RPMI7951 (cell line): ENCODE measurements around the gene FZD2. TPM values are rescaled to one million over a fixed set of nuclear protein-coding genes. Genes with fewer than 3 reads are reported as not detected.
A peak's percentile ranks its signal among the peaks of the same experiment; 100 is the strongest.
"Not testable (repeated sequence)": the region's sequence is repeated elsewhere in the genome, so short reads cannot be mapped to it uniquely, and the experiment has no call there.

ENCODE experiments used
- DNase-seq: peaks from one replicate; pipeline ENCODE4 v3.0.0-alpha.2; 2012; ENCODE audit warnings: low read depth
- total RNA-seq: library from RNA; depleted of rRNA; stranded (reverse); fragments of >200 nt; shearing (Covaris generic); gene quantifications from 2 replicates; pipeline ENCODE4 v1.2.3, GENCODE V29; 2014

The FZD2 gene
- total RNA-seq, 1 experiment from 2014 or later, result 4.7 TPM

- peak; percentile 66 for DNase-seq
Measured at GRCh38 chr17:44546671-44547606, 10.3 kb upstream of the FZD2 start.

DNA sequence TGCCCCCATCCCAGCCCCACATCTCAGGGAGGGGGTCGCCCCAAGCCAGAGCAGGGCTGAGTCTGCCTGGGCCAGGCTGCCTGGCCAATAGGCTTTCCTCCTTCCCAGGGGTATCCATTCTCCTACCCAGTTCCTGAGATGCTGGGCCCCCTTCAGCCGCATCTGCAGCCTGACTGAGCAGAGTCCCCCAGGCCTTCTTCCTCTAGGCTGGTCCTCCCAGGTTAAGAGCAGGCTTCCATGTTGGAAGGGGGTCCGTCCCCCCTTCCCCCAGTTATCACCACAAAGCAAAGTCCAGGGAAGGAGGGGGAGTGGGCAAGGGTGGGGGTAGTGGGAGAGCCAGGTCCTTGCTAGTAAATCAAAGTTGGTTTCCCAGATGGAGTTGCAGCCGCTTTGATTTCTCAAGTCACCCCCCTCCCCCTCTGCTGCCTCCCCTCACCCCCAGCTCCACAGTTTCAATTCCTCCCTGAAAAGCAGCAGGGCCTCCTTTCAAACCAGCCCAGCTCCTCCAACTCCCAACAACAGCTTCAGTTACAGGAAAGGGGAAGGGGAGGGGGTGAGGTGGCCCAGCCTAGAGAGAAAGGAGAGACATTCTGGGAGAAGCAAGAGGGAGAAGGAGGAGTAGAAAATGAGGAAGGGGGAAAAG lies 9.5 kb upstream of the FZD2 start:
- DNase-seq, result no peak

DNA sequence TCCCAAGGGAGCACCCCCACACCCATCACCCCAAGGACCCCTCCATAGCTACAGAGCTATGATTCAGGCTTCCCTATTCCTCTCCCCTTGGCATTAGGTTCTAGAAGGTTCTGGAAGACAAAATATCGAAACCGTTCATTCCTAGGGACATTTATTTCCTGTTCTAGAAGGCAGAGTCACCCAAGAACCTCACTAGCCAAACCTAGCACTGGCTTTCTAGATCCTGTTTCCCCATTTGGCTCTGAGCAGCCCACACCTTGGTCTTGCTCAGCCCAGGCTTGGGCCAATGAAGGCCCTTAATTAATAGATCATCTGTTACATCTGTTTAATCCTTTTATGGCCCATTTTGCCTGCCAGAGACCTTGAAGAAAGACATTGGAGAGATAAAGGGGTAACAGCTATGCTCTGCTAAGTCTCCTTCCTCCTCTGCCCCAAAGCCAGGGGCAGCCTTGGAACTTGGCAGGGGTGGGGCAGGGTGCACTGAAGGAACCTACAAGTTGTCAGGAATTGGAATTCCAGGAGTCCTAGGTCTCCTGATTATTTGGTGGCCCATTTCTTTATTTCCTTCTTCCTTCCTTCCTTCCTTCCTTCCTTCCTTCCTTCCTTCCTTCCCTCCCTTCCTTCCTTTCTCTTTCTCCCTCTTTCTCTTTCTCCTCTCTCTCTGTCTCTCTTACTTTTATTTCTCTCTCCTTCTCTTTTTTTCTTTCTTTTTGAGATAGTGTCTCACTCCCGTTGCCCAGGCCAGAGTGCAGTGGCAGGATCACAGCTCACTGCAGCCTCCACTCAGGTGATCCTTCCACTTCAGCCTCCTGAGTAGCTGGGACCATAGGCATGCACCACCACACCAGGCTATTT lies 8.7 kb upstream of the FZD2 start:
- no peak for DNase-seq

DNA sequence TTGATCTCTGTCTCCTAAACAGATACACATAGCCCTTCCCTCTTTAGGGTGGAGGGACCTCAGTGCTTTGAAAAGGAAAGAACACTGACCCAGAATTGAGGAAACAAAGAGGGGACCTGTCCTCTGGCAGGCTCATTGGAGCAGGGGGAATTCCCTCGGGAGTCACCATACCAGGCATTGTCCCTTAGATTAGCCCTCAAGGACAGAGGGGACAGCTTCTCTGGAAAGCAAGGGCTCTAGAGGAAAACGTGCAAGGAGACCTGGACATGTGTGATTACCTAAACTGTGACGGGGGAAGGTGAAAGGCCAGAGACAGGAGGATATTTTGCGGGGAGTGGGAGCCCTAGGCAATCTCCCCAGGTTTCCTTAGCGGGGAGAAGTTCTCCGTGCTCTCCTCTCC lies 7.6 kb upstream of the FZD2 start:
- no peak for DNase-seq

DNA sequence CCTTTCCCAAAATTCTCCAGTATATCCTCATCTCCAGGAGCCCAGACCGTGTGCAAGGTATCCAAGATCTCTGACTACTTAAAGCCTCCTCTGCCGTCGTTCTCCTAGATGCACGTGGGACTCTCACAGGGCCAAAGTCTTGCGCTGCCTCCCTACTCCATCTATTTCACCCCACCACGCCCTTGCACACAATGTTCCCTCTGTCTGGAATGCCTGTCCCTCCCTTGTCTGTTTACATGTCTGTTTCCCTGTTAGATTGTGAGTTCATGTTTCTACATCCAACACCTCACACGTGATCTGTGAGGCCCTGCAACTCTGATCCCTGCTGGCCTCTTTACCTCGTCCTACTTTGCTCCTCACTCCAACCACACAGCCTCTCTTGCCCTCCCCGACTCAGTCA lies 4.9 kb upstream of the FZD2 start:
- no peak for DNase-seq

DNA sequence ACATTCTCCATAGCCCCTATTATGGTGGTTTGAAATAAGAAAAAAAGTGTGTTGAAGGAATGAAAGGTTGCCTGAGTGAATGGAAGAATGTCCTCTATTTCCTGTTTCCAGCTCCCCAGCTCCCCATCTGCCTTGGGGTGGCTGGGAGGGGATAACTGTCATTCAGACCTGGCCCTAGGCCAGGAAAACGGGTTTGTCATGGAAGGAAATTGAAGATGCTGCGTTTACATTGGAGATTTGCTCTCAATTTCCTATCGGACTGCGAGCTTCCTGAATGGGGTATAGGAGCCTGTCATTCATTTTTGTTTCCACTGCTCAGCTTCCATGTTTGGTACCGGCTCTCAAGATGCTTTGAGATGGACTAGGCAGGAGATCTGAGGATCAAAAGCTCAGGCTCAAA lies 2.2 kb upstream of the FZD2 start:
- DNase-seq, result peak; percentile 31

- DNase-seq, result peak; percentile 63
Measured at GRCh38 chr17:44556166-44556831, 985 bp upstream of the FZD2 start.

- DNase-seq, result peak; percentile 44
Measured at GRCh38 chr17:44557651-44558285, 484 bp downstream of the FZD2 start.

GRCh38 chr17:44558334-44558709 lies 1.0 kb downstream of the FZD2 start:
- DNase-seq, result no peak

DNA sequence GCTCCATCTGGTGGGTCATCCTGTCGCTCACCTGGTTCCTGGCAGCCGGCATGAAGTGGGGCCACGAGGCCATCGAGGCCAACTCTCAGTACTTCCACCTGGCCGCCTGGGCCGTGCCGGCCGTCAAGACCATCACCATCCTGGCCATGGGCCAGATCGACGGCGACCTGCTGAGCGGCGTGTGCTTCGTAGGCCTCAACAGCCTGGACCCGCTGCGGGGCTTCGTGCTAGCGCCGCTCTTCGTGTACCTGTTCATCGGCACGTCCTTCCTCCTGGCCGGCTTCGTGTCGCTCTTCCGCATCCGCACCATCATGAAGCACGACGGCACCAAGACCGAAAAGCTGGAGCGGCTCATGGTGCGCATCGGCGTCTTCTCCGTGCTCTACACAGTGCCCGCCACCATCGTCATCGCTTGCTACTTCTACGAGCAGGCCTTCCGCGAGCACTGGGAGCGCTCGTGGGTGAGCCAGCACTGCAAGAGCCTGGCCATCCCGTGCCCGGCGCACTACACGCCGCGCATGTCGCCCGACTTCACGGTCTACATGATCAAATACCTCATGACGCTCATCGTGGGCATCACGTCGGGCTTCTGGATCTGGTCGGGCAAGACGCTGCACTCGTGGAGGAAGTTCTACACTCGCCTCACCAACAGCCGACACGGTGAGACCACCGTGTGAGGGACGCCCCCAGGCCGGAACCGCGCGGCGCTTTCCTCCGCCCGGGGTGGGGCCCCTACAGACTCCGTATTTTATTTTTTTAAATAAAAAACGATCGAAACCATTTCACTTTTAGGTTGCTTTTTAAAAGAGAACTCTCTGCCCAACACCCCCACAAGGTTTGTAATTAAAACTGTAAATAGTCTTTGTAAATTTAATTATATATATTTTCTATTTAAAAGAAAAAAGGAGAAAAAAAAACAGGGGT lies 1.7 kb downstream of the FZD2 start:
- DNase-seq, result no peak

DNA sequence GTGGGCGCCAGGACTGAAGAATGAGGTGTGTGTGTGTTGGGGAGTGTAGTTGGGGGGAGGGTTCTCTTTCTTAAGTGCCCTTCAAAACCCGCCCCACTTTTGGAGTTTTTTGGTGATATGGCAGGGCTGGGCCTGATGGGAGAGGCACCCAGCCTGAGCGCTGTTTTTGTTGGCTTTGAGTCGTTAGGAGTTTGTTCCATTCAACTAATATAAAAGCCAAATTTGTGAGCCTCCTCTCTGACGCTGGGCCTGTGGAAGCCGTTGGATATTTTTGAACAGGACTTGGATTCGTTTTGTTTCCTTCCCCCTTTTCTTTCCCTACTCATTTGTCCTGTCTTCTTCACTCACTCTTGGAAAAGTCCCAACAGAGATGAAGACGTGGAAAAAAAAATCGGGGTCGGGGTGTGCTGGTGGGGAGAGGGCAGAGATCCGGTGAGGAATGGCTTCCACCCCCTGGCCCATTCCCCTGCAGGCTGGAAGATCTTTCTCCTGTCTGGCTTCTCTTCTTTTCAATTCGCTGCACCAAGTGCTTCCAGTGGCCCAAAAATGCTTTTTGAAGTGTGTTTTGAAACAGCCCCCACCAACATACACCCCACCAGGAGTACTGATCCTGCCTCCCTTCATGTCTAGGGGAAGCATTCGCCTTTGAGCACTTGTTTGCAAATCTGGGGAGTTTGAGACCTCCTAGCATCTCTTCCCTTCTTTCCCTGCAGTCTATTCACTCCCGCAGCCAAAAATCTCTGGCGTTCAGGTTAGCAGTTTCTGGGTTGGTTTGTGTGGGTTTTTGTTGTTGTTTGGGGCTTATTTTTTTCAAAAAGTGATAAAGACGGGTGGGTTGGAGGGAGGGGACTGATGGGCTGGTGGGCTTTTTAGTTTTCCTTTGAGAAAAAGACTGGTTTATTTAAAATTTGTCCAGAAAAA lies 2.6 kb downstream of the FZD2 start:
- DNase-seq, result no peak

GRCh38 chr17:44561237-44561623 lies 3.9 kb downstream of the FZD2 start:
- no peak for DNase-seq

DNA sequence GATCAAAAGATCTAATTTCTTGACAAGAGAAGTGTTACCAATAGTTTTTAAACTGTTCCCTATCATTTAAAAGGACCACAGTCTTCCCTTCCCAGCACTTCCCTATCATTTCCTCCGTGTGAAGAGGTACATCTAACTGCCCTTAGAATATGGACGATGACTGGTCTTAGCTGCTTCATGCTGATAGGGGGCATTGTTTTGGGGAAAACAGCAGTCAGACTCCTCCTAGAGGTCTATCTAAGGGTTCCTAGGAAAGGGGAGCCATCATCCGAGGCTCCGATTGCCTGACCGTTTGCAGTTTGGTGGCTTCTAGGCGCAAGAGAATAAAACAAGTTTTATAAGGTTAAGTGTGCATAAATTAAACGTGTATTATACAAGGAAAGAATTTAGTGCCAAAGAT lies 7.1 kb downstream of the FZD2 start:
- no peak for DNase-seq

DNA sequence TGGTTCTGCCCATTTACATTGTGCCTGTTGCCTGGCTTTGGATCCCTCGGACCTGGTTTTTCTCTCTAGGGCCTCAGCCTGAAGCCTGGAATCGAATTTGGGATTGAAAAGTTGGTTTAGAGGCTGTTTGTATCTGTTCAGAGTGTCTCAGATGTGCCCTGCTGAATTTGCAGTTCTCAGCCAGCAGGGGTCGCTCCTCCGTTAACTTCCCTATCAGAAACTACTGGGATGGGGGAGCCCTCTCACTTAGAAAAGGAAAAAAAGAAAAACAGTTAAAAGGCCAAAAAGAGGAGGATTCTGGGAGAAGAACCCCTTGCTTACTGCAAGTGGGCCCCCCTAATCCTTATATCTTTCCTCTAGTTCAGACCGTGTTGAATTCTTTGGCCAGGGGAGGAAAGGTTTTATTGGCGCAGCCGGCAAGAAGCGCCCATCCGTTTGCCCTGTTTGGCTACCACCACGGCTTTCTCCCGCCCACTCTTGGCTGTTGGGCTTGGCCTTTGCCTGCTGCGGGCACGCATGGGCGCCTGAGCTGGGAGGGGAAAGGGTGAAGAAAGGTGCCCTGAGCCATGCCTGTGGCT lies 8.7 kb downstream of the FZD2 start:
- DNase-seq, result no peak

DNA sequence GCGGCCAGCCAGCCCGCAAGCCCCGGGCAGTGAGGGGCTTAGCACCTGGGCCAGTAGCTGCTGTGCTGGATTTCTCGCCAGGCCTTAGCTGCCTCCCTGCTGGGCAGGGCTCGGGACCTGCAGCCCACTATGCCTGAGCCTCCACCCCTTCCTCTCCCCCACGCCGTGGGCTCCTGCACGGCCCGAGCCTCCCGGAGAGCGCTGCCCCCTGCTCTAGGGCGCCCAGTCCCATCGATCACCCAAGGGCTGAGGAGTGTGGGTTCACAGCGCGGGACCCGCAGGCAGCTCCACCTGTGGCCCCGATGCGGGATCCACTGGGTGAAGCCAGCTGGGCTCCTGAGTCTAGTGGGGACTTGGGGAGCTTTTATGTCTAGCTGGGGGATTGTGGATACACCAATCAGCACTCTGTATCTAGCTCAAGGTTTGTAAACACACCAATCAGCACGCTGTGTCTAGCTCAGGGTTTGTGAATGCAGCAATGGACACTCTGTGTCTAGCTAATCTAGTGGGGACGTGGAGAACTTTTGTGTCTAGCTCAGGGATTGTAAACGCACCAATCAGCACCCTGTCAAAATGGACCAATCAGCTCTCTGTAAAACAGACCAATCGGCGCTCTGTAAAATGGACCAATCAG lies 11.1 kb downstream of the FZD2 start:
- not testable (repeated sequence) for DNase-seq

GRCh38 chr17:44568945-44569858 lies 11.9 kb downstream of the FZD2 start:
- DNase-seq, result peak; percentile 37

DNA sequence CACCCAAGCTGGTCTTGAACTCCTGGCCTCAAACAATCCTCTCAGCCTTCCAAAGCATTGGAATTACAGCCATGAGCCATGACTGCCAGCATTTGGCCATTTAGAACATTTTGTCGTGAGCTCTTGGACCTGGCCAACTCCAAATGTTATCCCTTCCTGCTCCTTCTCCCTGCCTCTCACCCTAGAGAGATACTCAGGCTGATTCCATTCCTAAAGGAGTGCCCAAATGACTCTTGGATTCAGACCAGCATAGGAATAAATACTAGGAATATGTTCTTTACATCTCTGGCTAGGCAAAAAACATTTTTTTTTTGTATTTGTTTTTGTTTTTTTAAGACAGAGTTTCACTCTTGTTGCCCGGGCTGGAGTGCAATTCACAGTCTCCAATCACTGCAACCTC lies 15.5 kb downstream of the FZD2 start:
- no peak for DNase-seq
